HPDE6-E6E7 (cell line): Measurements from ENCODE around the gene ANP32B.
"Not testable (repeated sequence)": the region's sequence is repeated elsewhere in the genome, so short reads cannot be mapped to it uniquely, and the experiment has no call there.

Experiments
- DNase-seq: peaks from one replicate; pipeline ENCODE4 v3.0.0; 2011; ENCODE audit warnings: missing footprints; ENCODE audit errors: extremely low spot score

Gene ANP32B

GRCh38 chr9:97963232-97963631, 19.9 kb upstream of the ANP32B start:
- DNase-seq: no peak

DNA sequence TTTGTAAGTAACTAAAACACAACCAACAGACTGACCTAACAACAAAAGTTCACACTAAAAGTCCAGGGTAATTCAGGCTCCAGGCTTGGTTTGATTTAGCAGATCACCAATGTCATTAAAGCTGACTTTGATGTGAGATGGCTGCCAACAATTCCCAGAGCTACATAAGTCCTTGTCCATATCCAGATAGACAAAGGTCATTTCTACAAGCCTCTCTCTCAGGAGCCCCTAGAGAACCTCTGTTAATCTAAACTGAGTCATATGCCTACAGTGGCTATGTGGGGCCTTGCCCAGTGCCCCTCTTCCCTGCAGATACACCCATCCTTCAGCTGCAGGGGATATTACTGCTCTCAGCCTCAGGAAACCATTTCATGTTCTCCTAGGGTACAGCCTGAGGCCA, 18.2 kb upstream of the ANP32B start:
- no peak for DNase-seq

DNA sequence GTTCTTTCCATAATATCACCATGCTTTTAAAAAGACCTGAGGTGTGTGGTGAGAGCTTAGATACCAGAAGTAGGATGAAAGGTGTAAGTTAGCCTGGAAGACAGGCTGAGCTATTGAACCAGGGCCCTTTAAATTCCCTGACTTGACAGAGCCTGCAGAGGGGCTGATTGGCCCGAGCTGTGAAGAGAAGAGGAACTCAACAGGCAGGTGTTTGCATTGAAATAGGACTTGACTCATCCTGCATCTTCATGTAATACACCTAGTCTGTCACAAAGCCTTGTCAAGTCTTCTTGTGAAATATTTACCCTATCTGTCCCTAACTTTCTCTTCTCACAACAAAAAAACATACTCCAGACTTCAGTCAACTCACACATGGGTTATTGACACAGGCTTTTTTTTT, 16.6 kb upstream of the ANP32B start:
- no peak for DNase-seq

- DNase-seq: no peak
Observed at GRCh38 chr9:97969014-97969413, 14.1 kb upstream of the ANP32B start.

DNA sequence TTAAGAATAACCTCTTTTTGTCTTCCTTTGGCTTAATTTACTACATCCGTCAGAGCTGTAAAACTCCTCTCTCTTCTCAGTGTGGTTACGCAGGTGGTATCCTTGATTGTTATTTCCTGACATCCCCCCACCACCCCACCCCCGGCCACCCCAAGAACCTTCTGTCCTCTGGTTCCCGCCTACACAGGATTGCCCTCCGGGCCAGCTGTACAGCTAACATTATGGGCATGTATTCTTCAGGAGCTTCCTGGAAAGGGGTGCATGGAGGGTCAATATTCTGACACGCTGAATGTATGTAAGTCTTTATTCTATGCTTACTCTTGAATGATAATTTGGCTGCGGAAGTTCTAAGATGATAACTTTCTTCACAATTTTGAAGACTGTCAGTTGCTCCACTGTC, 13.0 kb upstream of the ANP32B start:
- no peak for DNase-seq

GRCh38 chr9:97972753-97973152, 10.4 kb upstream of the ANP32B start:
- no peak for DNase-seq

DNA sequence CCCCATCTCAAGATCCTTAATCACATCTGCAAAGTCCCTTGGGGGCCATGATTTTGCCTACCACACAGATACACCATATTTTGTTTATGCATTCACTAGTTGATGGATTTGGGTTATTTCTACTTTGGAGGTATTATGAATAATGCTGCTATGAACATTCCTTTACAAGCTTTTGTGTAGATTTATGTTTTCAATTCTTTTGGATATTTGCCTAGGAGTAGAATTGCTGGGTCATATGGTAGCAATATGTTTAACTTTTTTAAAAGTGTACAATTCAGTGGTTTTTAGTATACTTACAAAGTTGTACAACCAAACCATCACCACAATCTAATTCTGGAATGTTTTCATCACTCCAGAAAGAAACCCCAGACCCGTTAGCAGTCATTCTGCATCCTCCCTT, 7.8 kb upstream of the ANP32B start:
- no peak for DNase-seq

- not testable (repeated sequence) for DNase-seq
Observed at GRCh38 chr9:97976633-97977032, 6.5 kb upstream of the ANP32B start.

DNA sequence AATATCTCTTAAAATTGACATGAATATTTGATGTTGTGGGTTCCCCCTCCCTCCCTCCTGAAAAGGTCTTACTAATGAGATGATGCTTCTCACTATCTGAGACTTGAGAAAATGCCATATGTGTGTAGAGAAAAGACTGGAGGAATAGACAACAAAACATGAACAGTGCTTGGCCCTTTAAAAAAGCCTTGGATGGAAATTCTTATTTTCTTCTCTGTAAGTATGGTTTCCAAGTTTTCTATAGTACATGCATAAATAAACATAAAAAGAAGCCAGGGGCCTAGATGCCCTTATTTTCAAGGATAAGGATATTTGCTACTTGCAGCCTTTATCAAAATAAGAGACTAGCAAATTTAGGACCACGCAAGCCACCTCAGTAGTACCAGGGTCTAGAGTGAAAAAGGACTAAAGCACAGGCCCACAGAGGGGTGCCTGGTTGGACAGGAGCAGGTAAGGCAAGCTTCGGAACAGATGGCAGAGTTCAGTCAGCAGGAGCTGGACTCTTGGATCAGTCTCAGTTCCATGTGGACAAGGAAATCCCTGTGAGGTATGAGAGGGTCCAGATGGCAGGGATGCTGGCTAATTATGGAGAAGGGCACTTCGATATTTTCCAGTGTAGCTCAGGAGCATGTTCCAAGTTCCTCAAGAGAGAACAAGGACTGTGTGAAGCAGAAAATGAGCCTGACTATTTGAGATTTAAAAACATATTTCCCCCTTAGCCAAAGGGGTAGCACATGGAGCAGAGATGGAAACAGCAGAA, 4.6 kb upstream of the ANP32B start:
- no peak for DNase-seq

GRCh38 chr9:97979788-97980478, 3.2 kb upstream of the ANP32B start:
- DNase-seq: no peak

DNA sequence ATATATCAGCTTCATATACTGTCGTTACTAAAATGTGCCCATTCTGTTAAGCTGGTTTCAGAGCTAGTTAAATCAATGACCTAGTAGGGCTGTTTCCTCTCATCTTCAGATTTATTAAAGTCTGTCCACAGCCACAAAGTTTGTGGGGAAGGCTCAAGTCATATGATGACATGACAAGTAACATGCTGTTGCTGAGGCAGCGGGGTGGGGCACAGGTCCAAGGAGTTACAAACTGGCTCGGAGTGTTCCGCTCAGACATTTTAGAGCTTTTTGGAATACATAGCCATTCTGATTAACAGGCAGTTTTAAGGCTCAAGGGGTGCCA, 2.7 kb upstream of the ANP32B start:
- DNase-seq: no peak

DNA sequence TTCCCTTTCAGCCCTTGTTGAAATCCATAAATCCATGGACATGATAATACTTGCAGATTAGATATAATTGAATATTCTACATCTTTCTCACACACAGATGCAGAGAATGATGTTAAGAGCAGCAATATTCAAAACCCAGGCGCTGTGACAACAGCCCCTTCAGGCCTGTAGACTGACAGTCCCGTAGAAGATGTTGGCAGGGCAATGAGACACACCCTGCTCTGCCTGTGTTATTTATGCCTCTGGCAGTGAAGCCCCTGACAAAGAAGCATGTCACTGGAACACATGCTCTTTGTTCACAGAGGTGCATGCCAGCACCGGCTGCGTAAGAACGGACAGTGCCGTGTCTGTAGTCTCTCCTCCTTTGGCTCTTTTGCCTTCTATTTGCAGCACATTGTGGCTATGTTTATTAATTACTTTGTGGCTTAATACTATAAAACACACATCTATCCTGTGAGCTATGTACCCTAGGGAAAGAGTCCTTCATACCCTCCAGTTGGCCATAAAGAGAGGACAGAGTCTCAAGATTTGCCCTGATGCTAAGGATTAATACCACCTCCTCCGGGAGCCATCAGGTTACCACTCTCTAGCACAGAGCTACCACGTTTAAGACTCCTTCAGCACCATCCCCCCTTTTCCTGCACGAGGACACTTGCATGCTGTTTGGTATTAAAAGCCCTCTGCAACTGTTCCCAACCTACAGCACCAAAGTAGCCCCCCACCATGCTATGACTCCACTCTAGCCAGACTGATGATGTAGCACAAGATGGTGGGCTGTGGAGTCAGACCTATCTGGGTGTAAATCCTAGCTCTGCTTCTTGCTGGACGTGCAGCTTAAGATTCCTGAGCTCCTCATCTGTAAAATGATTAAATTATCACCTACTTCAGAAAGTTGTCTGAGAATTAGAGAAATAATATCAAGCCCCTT, 2.0 kb upstream of the ANP32B start:
- no peak for DNase-seq

DNA sequence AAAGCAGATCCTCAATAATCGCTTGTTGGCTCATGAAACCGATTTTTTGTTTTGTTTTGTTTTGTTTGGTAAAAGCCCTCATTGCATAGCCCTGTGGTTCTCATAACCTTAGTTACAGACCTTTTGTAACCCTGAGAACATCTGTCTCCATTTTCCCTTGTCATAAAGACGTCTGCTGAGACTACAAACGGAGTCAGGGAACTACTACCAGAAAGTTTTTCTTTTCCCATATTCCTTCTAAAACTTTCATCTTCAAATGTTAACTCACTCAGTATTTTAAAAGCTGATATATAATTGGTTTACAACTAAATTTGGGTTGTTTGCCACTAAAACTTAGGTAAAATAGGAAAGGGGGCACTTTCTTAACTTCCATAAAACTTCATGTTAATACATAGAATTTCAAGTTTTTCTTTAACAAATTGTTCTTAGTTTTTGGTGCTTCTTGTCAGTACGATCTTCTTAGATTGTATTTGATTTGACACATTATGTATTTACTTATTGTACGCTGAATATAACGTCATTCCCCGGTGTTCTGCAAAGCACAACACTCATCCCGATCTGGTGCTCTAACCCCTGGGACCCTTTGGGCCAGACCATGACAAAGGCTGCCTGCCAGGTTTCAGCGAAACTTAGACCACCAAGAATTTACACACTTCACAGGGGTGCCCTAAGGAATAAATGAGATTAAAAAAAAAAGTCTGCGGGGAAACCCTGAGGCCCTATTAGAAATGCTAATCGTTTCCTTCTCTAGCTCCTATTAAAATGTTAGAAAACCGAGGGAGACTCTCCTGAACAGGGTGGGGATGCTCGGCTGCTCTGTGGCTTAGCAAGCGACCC, 1.1 kb upstream of the ANP32B start:
- DNase-seq: no peak

DNA sequence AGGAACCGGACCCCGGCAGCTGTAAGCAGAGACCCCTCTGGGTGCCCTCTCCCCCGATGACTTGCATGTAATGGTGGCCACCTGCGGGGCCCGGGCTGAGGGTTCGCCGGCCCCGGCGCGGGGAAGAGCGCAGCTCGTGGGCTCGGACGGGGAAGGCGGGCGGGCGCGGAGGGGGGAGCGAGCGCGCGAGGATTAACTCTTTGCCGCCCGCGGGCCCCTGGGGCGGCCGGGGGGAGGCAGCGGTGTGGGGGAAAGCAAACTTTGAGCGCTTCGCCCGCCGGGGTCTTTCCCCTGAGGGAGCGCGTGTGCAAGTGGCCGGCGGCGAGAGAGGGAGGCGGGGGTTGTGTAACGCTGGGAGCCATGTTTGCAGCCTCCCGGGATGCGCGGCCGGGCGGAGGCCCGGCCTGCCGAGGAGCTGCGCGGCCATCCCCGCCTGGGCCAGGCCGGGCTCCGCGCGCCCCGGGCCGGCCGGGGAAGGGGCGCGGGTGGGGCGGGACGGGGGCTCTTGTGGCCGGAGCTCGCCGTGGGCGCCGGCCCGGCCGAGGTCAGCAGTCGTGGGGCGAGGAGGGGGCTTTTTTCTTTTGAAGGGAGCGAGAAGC, 547 bp downstream of the ANP32B start:
- peak; percentile 28 for DNase-seq

DNA sequence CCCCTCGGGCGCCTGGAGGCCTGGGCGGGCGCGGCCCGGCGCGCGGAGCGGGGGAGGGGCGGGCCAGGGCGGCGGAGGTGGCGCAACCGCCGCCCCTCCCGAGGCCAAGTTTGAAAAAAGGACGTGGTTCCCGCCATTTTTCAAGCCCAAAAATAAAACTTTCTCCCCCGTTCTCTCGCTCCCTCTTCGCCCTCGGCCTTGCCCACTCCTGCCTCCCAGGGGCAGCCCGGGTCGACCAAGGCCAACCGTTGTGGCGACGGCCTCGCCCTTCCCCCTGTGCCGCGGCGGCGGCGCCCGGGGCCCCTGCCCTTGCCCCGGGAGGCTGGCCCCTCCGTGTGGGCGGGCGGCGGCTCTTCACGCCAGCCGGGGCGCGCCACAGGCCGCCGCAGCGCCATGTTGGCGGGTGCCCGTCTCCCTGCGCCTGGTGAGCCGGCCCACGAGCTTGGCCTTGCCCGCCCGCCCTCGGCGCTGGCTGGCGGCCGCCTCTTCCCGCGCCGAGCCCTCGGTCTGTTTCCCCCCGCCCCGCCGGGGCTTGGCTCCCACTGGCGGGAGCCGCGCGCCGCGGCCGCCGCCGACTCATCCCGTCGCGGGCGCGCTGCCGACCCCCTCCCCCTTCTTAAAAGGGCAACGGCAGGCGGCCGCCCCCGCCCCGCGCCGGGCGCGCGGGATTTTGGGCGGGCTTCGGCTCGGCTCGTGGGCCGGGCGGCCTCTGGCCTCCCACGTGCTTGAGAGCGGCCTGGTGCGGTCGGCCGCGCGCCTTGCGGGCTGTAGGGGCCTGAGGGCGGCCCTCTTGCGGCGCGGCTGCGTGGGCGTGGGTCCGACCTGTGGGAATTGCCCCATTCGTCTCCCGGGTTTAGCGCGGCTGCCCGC, 1.3 kb downstream of the ANP32B start:
- DNase-seq: peak; percentile 49

DNA sequence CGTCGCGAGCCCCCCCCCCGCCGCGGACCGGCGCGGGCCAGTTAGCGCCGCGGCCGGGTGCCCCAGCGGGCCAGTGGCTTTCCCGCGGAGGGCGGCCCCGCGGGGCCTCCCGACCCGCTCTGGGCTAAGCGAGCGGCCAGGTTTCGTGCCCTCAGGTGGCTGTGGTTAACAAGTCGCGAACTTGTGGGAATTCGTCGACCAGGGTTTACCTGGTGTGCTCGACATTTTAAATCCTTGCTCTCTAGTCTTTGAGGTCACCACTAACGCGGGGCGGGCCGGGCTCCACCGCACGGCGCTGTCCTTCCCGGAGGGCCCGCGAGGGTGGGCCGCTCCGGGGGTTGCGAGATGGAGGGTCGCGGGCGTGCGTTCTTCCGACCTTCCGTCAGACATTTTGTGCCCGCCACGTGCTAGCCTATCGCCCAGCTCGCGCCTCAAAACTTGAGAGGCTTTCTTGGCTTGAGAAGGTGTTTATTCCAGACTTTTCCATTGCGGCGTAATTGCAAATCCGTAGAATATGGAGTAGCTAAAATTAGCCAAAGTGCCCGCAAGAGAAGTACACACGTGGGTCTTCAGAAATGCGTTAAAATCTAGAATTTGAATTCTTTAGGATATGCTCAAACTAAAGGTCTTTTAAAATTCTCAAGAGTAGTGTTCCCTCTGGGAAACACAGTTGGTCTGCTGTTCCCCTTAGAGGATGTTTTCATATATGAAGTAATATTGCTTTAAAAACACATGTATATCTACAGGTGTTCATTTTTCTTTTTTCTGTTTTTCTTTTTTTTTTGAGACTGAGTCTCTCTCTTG, 2.1 kb downstream of the ANP32B start:
- peak; percentile 19 for DNase-seq

- no peak for DNase-seq
Observed at GRCh38 chr9:97987487-97987886, 4.3 kb downstream of the ANP32B start.

DNA sequence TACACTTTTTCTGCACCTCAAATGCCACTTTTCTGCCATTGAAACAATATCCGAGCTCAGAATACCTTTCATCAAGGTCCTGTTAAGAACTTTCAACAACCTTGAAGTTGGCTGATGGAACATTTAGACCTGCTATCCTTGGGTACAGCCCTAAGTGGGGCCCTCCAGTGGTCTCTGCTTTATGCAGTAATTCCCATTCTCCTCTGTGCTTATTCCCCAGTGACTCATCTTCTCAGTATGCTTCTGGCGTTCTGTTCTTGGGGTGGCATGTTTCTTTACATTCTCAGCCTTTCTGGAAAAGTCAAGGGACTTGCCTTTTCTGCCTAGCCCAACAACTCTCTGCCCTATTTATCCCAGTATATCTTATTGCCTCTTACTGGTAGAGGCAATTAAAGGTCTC, 7.1 kb downstream of the ANP32B start:
- peak; percentile 63 for DNase-seq

- DNase-seq: no peak
Observed at GRCh38 chr9:97991818-97992217, 8.7 kb downstream of the ANP32B start.
